ENCODE measurements around the gene TMEM115.

Gene TMEM115

GRCh38 chr3:50375258-50375931, 16.1 kb upstream of the TMEM115 start:
- DNase-seq = no peak

- DNase-seq = no peak
These were observed 15.3 kb upstream of the TMEM115 start for GRCh38 chr3:50374363-50375257.

- no peak for DNase-seq
These were observed 14.1 kb upstream of the TMEM115 start for GRCh38 chr3:50373146-50374051.

- no peak for DNase-seq
These were observed 13.0 kb upstream of the TMEM115 start for GRCh38 chr3:50372349-50372748.

- no peak for DNase-seq
These were observed 11.9 kb upstream of the TMEM115 start for GRCh38 chr3:50371133-50371685.

GRCh38 chr3:50370594-50370993, 11.3 kb upstream of the TMEM115 start:
- DNase-seq = peak; percentile 32

GRCh38 chr3:50369012-50369670, 9.8 kb upstream of the TMEM115 start:
- no peak for DNase-seq

GRCh38 chr3:50365842-50366220, 6.5 kb upstream of the TMEM115 start:
- DNase-seq = no peak

- peak; percentile 38 for DNase-seq
These were observed 5.9 kb upstream of the TMEM115 start for GRCh38 chr3:50365080-50365841.

- DNase-seq = no peak
These were observed 5.3 kb upstream of the TMEM115 start for GRCh38 chr3:50364573-50365079.

- DNase-seq = no peak
These were observed 414 bp upstream of the TMEM115 start for GRCh38 chr3:50359760-50360110.

GRCh38 chr3:50358355-50358910, 888 bp downstream of the TMEM115 start:
- no peak for DNase-seq

GRCh38 chr3:50357481-50357880, 1.8 kb downstream of the TMEM115 start:
- no peak for DNase-seq

GRCh38 chr3:50356553-50356952, 2.8 kb downstream of the TMEM115 start:
- DNase-seq = no peak

- no peak for DNase-seq
These were observed 3.3 kb downstream of the TMEM115 start for GRCh38 chr3:50355829-50356552.

- no peak for DNase-seq
These were observed 4.5 kb downstream of the TMEM115 start for GRCh38 chr3:50354850-50355249.

- no peak for DNase-seq
These were observed 5.0 kb downstream of the TMEM115 start for GRCh38 chr3:50354186-50354764.

- DNase-seq = no peak
These were observed 5.9 kb downstream of the TMEM115 start for GRCh38 chr3:50353245-50354004.

GRCh38 chr3:50352781-50353180, 6.5 kb downstream of the TMEM115 start:
- DNase-seq = no peak

Measured in SHP77 treated with DMSO at 0.1 percent for 48 hours (cell line).